C4-2B (cell line): ENCODE results near the gene SCNN1A.

Source experiments
- H3K27ac ChIP-seq: fragments of 450-650 bp; 2 replicates; pipeline ENCODE4 v1.5.1; 2017
- CTCF ChIP-seq: fragments of 450-650 bp; conservative IDR thresholded peaks from 2 replicates; pipeline ENCODE4 v1.5.1; 2017; ENCODE audit warnings: mild to moderate bottlenecking
- ZFX ChIP-seq: fragments of 450-650 bp; IDR thresholded peaks from 2 replicates; pipeline ENCODE4 v1.6.1; 2017

Gene SCNN1A

GRCh38 chr12:6392504-6392903, 17.1 kb upstream of the SCNN1A start:
- no peak for TF ChIP-seq CTCF
- no peak for TF ChIP-seq ZFX
- peak overlapping the region; percentile 38; the same call in 1 of the 2 replicates for H3K27ac ChIP-seq

GRCh38 chr12:6391013-6391412, 15.7 kb upstream of the SCNN1A start:
- TF ChIP-seq CTCF: no peak
- no peak for TF ChIP-seq ZFX
- no peak overlapping the region for H3K27ac ChIP-seq

GRCh38 chr12:6390084-6390799, 14.9 kb upstream of the SCNN1A start:
- no peak for TF ChIP-seq CTCF
- TF ChIP-seq ZFX: no peak
- H3K27ac ChIP-seq: no peak overlapping the region

- TF ChIP-seq ZFX (no peak), CTCF (no peak)
- H3K27ac ChIP-seq: no peak overlapping the region
Observed at GRCh38 chr12:6387541-6387940, 12.2 kb upstream of the SCNN1A start.

- no peak overlapping the region for H3K27ac ChIP-seq
- TF ChIP-seq ZFX (no peak), CTCF (no peak)
Observed at GRCh38 chr12:6386491-6386890, 11.1 kb upstream of the SCNN1A start.

- H3K27ac ChIP-seq: peak overlapping the region; percentile 99
- TF ChIP-seq CTCF (no peak), ZFX (no peak)
Observed at GRCh38 chr12:6386038-6386437, 10.7 kb upstream of the SCNN1A start.

- no peak for TF ChIP-seq CTCF
- no peak for TF ChIP-seq ZFX
- peak overlapping the region; percentile 99 for H3K27ac ChIP-seq
Observed at GRCh38 chr12:6384499-6385436, 9.4 kb upstream of the SCNN1A start.
